GM18951 (cell line): ENCODE measurements around the gene IL9.
"Not testable (repeated sequence)": the region's sequence is repeated elsewhere in the genome, so short reads cannot be mapped to it uniquely, and the experiment has no call there.

Experiments used
- POLR2A ChIP-seq: IDR thresholded peaks from 4 replicates; pipeline ENCODE4 v1.6.1; 2011; ENCODE audit warnings: mild to moderate bottlenecking; ENCODE audit not compliant: insufficient read length, insufficient read depth; ENCODE audit errors: extremely low read depth
- in situ Hi-C: fragments of 300-500 bp; cut with MboI; formaldehyde crosslinking; loops from one replicate; pipeline ENCODE4 v1.12.0; 2022; ENCODE audit warnings: low sequenced_read_pairs, mixed read lengths, inconsistent platforms; ENCODE audit not compliant: unreplicated experiment

Gene IL9

GRCh38 chr5:135874461-135874860 lies 21.2 kb downstream of the IL9 start:
- in situ Hi-C loops = no loop called here
- TF ChIP-seq POLR2A = no peak

GRCh38 chr5:135873831-135874230 lies 21.8 kb downstream of the IL9 start:
- in situ Hi-C loops = no loop called here
- TF ChIP-seq POLR2A = no peak

- in situ Hi-C loops = no loop called here
- no peak for TF ChIP-seq POLR2A
Observed at GRCh38 chr5:135871268-135871915, 24.2 kb downstream of the IL9 start.

- no peak for TF ChIP-seq POLR2A
- in situ Hi-C loops = no loop called here
Observed at GRCh38 chr5:135869935-135870334, 25.7 kb downstream of the IL9 start.

GRCh38 chr5:135869276-135869675 lies 26.4 kb downstream of the IL9 start:
- TF ChIP-seq POLR2A = no peak
- in situ Hi-C loops = no loop called here

GRCh38 chr5:135868681-135869080 lies 27.0 kb downstream of the IL9 start:
- no peak for TF ChIP-seq POLR2A
- in situ Hi-C loops = no loop called here

GRCh38 chr5:135867599-135867998 lies 28.0 kb downstream of the IL9 start:
- in situ Hi-C loops = no loop called here
- TF ChIP-seq POLR2A = no peak

- in situ Hi-C loops = no loop called here
Observed at GRCh38 chr5:135866016-135866415, 29.6 kb downstream of the IL9 start.

GRCh38 chr5:135864503-135865435 lies 30.9 kb downstream of the IL9 start:
- in situ Hi-C loops = no loop called here
- TF ChIP-seq POLR2A = no peak

More at GRCh38 chr5:135866016-135866415, 29.6 kb downstream of the IL9 start:
- no peak for TF ChIP-seq POLR2A

GRCh38 chr5:135862744-135863143 lies 32.9 kb downstream of the IL9 start:
- no peak for TF ChIP-seq POLR2A
- in situ Hi-C loops = no loop called here

GRCh38 chr5:135862086-135862485 lies 33.6 kb downstream of the IL9 start:
- in situ Hi-C loops = no loop called here
- no peak for TF ChIP-seq POLR2A

GRCh38 chr5:135861641-135862040 lies 34.0 kb downstream of the IL9 start:
- no peak for TF ChIP-seq POLR2A
- in situ Hi-C loops = no loop called here

GRCh38 chr5:135859641-135860040 lies 36.0 kb downstream of the IL9 start:
- no peak for TF ChIP-seq POLR2A
- in situ Hi-C loops = no loop called here

- in situ Hi-C loops = not testable (repeated sequence)
Observed at GRCh38 chr5:135859186-135859585, 36.5 kb downstream of the IL9 start.
